HG03521 (cell line): ENCODE measurements around the gene CTDSPL.
"Not testable (repeated sequence)": the region's sequence is repeated elsewhere in the genome, so short reads cannot be mapped to it uniquely, and the experiment has no call there.

ENCODE experiments used
- ATAC-seq: cut with Tn5 transposase; IDR thresholded peaks from one replicate; pipeline ENCODE4 v1.9.1; 2021; ENCODE audit warnings: mild to moderate bottlenecking, moderate library complexity; ENCODE audit not compliant: unreplicated experiment

Gene CTDSPL

GRCh38 chr3:37984051-37984450 is 122.4 kb downstream of the CTDSPL start:
- no peak for ATAC-seq

DNA sequence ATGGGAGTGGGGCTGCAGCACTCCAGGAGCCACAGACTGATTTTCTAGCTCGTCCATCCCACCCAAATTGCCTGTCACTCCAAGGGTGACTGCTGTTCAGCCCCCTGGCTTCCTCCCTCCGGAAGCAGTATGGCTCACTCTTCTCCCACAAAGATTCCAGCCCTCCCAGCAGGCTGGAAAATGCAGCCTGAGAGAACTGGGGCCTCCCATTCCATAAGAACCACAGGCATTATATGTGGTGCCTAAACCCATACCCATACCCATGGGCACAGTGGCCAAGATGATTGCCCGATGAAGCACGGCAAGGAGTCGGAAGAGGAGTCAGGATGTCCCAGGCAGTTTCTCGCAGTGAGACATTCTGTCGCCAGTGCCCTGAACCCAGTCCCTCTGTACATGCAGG is 122.9 kb downstream of the CTDSPL start:
- no peak for ATAC-seq

DNA sequence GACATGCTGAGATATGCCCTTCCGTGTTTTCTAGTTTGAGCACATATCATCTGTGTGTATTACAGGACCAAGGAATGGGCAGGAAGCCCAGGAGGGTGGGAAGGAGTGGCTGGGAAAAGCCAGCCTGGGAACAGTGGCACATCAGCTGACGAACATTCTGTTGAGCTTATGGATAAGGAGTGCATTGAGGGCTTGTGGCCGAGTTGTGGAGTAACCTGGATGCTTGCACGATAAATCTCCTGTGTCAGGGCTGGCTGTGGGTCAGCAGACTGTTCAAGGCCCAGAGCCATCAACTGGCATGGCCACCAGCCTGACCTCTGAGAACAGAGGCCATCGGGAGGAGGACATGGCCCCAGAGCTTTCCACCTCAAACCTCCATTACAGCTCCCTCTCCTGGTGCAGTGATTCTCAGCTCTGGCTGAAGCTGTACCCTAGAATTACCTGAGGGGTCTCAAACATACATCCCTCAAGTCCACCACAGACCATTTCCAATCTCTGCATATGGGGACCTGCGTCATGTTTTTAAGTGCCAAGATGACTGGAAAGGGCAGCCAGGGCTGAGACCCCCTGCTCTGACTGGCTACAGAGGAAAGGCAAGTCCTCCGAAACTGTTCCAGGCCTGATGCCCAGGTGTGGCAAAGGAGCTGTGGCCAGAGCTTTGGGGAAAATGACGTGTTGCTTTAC is 124.1 kb downstream of the CTDSPL start:
- ATAC-seq: no peak

GRCh38 chr3:37986479-37987314 is 125.0 kb downstream of the CTDSPL start:
- ATAC-seq: no peak

GRCh38 chr3:37987315-37987697 is 125.6 kb downstream of the CTDSPL start:
- no peak for ATAC-seq

DNA sequence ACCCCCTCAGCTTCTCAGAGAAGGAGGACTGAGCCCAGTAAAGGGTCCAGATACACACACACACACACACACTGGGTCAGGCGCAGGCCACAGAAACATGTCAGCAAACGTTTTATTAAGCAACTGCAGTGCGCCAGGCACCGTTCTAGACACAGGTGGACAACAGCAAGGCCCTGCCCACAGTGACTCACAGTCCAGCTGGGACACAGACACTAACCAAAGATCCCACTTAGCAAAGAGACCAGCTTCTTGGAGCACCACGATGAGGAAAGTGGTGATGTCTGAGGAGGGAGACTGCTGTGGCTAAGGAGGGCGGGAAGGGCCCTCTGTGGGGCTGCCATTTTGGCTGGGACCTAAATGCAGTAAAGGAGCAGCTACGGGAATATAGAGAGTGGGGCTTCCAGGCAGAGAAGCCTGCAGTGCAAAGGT is 126.1 kb downstream of the CTDSPL start:
- no peak for ATAC-seq

DNA sequence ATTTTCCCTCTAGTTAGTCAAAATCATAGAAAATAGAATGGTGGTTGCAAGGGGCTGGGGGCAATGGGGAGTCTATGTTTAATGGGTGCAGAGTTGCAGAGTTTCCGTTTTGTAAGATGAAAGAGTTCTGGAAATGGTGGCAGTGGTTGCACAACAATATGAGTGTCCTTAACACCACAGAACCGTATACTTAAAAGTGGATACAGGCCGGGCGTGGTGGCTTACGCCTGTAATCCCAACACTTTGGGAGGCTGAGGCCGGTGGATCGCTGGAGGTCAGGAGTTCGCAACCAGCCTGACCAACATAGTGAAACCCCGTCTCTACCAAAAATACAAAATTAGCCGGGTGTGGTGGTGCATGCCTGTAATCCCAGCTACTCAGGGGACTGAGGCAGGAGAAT is 126.7 kb downstream of the CTDSPL start:
- not testable (repeated sequence) for ATAC-seq

GRCh38 chr3:37988931-37989525 is 127.3 kb downstream of the CTDSPL start:
- no peak for ATAC-seq

DNA sequence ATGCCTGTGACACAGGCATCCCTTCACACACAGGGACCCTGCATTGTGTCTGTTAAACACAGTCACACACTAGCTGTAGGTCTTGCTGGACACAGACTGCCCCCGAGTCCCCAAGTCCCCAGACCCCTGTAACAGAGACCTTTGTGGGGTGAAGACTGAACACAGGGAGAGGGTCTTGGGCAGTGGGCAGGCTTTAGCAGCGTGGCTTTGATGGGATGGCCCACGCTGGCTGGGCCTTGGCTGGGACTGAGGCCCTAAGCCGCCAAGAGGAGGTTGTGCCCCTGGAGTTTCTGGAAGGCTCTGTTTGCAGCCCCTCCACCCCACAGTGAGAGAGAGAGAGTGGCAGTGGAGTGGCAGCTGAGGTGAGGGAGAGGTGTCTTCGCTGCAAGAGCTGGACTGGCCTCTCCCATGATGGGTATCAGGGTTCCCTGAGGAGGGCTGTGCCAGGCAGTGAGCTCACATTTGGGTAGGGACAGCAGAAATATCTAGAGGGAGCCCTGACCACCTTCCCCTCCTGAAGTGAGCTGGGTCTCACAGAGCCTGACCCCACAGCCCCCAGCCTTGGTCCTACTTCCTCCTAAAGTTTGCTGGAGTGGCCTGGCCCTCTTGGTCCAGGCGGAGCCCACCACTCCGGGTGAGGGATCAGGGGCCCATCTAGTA is 128.3 kb downstream of the CTDSPL start:
- ATAC-seq: no peak

DNA sequence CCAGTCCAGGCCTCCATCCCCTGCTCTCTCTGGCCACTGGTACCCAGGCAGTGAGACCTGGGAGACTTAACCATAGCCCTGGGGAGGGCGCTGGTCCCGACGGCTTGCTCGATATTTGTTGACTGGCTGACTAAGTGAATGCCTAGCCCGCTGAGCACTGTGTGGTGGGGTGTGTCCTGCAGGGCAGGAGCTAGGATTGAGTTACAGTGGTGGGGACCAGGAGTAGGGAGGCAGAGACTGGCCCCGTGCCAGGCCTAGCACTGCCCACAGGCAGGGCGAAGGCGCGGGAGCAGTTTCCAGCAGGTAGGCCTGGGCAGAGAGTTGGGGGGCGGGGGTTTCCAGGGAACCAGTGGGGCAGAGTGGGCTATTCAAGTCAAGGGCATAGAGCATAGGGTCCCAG is 128.8 kb downstream of the CTDSPL start, which contains the start of gene VILL:
Gene VILL, plus strand, starts transcription at position 260 of the 400 bp plus-strand sequence. CDS start 2,887 bp downstream, outside the sequence.
- ATAC-seq: no peak

DNA sequence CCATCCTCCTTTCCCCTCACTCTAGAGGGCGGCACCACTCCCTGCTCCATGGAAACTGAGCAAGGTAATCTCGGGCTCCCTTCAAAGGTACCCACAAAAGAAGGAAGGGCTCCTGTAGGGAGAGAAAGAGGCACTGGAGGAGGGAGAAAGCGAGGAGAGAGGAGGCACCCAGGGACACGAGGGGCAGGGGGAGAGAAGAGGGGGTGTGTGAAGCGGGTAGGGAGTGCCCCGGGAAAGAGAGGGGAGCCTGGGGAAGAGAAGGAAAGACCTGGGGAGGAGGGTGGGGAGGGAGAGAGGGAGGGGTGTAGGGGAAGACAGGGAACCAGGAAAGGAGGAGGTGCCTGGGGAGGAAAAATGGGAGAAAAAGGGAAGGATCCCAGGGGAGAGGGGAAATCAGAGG is 129.4 kb downstream of the CTDSPL start:
- no peak for ATAC-seq

DNA sequence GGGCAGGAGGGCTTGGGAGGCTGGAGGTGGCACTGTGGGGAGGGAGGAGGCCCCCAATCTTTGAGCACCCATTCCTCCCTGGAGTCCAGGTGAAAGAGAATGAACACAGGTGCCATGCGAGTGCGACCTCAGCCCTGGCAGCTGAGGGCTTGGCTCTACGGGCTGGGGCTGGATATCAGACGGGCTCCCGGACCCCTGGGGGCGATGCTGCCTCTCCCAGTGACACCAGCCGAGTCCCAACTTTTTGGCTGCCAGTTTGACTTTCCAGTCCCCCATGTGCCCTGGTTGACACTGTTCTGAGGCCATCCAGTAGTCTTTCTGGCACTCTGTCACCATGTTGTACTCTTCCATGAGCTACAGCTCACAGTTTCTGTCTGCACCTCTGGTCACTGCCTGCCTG is 130.1 kb downstream of the CTDSPL start:
- ATAC-seq: no peak

DNA sequence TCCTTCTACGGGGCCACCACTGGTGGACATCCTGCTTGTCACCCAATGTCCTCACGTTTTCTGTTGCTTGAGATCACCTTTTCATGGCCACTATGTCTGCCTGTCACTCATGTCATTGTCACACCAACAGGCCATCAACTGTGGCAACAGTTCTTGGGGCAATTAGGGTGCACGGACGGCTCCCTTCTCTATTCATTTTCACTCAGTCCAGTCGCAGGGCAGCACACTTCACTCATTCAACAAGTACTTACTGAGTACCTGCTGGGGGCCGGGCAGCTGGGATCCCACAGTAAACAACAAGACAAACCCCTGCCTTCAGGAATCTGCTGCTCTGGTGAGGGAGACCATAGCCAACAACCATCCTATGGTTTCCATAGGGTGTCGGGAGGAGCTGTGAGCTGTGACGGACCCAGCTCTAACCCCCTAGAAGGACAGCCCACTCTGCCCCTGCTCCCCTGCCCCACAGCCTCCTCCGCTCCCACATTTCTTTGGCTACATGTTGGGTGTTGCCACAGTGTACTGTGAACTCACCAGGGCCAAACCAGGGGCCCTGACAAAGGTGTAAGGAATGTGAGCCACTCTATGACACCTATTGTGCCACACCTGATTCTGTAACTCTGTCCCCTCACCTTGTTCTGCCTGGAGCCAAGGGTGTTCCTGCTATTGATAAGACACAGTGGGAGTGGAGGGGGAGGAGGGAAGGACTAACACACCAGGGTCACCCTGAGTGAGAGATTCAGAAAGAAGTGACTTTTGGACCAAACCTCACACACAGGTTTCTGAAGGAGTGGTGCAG is 130.8 kb downstream of the CTDSPL start:
- ATAC-seq: no peak

GRCh38 chr3:37993067-37993455 is 131.4 kb downstream of the CTDSPL start:
- no peak for ATAC-seq

GRCh38 chr3:37993460-37993819 is 131.8 kb downstream of the CTDSPL start:
- no peak for ATAC-seq

- ATAC-seq: peak; percentile 55
These were observed 132.3 kb downstream of the CTDSPL start for GRCh38 chr3:37993820-37994638.

GRCh38 chr3:37994639-37994972 is 132.9 kb downstream of the CTDSPL start:
- ATAC-seq: no peak

GRCh38 chr3:37995652-37996641 is 134.3 kb downstream of the CTDSPL start:
- ATAC-seq: no peak
